Inflammatory macrophage treated with lipopolysaccharide for 4 hours (primary cell): ENCODE measurements around the gene GPHA2.
"Not testable (repeated sequence)": the region's sequence is repeated elsewhere in the genome, so short reads cannot be mapped to it uniquely, and the experiment has no call there.

Experiments
- DNase-seq: peaks from one replicate; pipeline ENCODE4 v3.0.0-alpha.2; 2020

GPHA2 gene, protein sequence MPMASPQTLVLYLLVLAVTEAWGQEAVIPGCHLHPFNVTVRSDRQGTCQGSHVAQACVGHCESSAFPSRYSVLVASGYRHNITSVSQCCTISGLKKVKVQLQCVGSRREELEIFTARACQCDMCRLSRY

DNA sequence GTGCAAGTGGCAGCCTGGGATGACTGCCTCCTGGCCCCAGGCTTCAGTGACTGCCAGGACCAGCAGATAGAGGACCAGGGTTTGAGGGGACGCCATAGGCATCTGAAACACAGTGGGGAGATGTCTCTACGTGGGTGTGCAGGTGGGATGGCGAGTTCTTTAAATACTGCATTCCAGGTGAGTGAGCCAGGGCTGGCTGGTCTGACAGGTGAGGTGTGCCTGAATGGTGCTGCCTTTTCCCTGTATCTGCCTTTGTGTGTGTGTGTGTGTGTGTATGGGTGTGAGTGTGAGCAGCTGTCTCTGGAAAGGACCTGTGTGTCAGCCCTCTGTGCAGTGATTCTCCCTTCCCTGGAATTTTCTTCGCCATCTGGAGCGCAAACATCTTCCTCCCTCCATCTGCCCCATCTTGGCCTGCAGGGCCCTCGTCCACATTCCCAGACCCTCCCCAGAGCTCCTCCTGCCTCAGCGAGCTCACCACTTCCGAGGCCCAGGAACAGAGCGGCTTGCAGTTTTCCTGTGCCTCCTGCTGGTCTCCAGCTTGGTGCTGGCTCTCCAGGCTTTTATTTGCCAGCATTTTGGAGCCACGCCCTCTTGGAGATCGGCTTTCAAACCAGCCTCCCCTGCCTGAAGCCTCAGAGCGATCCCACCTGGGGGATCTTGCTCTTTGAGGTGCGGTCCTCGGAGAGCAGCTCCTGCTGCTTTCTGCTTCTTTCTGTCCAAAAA is at the start of gene GPHA2:
Gene GPHA2, minus strand, starts transcription at position 535 of the 723 bp plus-strand sequence. Its CDS starts 433 bp downstream, at position 102.
- DNase-seq, result no peak

DNA sequence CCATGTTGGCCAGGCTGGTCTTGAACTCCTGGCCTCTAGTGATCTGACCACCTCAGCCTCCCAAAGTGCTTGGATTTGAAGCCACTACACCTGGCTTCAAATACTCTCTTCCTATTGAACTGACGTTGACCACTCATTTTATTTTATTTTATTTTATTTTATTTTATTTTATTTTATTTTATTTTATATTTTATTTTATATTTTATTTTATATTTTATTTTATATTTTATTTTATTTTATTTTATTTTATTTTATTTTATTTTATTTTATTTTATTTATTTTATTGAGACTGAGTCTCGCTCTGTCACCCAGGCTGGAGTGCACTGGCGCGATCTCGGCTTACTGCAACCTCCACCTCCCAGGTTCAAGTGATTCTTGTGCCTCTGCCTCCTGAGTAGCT is 47.6 kb upstream of the GPHA2 start:
- not testable (repeated sequence) for DNase-seq

DNA sequence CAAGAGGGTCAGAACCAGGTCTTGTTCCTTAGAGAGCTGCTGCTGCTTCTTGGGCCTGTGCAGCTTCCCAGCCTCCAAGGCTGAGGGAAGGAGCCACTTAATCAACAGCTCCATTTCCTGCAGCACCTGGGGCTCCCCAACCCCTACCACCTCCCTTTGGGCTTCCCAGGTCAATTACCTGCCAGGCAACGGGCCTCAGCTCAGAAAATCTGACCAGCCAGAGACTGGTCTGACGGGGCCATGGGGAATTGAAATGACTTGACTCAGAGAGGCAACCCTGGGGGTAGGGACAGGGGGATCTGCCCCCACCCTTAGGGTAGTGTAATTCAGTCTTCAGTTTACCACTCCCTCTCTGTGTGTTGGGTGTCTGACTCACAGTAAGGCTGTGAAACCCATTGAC is 41.0 kb upstream of the GPHA2 start:
- DNase-seq, result no peak

DNA sequence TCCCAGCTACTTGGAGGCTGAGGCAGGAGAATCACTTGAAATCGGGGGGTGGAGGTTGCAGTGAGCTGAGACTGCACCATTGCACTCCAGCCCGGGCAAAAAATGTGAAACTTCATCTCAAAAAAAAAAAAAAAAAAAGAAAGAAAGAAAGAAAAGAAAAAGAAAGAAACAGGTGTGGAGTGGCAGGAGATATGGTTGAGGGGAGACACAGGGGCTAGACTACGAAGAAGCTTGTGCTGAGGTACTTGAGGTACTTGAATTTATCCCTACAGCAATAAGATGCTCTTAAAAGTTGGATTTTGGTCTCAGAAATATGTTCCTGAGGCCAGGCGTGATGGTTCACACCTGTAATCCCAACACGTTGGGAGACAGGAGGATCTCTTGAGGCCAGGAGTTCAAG is 38.4 kb upstream of the GPHA2 start:
- DNase-seq, result no peak

DNA sequence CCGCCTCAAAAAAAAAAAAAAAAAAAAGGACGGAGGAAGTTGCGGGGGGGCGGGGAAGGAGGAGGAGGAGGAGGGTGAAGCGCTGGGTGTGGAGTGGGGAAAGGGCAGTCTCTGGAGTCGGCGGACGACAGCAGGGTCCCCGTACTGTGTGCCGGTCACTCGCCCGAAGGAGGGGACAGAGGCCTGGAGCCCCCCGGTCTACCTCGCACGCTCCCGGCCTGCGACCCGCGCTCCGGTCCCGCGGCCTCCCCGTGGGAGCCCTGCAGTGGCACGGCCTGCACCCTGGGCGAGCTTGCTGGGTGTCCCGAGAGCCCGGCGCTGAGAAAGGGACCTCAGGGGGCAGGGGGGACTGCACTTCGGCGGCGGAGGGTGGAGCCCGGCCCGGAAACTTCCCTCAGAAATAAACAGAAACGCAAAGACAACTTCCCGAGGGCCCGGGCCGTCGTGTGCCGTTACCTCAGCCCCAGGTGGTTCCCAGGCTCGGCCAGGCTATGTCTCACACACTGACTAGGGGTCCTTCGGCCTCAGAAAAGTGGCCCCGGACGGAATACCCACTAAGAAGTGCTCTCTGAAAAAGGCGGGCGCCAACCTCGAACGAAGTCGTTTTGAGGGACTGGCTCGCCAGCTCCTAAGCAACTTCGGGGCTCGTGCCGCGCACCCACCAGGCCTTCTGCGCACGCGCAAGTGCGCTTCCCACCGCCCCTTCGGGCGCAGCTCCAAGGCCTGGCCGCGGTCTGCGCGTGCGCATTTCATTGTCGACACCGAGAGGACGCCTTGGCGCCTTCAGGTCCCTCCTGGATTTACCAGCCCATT is 35.9 kb upstream of the GPHA2 start, which contains the start of gene MAJIN:
Gene MAJIN, minus strand, starts transcription at position 688 of the 813 bp plus-strand sequence. CDS start 12,703 bp downstream, outside the sequence.
- peak; percentile 82 for DNase-seq

DNA sequence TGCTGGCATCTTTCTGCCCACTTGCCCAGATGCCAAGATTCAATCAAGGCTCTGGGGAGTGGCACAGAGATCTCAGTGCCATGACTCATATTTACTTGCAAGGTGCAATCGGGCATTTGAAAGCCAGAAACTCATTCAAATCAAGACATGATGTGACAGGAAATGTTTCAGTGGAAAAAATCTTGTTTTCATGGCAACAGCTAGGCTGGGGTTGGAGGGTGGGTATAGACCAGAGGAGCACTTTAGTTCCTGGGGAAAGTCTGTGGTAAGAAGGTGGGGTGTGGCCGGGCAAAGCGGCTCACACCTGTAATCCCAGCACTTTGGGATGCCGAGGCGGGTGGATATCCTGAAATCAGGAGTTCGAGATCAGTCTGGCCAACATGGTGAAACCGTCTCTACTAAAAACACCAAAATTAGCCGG is 35.0 kb upstream of the GPHA2 start:
- DNase-seq, result no peak

DNA sequence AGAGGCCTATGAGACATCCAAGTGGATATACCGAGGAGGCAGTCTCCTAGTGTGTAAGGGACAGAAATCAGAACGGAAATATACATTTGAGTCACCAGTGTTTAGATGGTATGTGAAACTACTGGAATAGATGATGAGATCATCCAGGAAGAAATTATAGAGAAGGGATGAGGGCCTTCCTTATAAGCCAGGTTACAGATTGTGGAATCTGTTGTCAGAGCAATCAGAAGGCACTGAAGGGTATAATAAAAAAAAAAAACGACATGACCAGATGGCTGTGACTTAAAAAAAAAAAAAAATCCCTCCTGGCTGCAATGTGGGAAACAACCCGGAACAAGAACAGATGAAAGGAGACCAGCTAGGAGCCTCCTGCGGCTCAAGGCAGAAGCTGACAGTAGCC is 33.5 kb upstream of the GPHA2 start:
- peak; percentile 12 for DNase-seq

DNA sequence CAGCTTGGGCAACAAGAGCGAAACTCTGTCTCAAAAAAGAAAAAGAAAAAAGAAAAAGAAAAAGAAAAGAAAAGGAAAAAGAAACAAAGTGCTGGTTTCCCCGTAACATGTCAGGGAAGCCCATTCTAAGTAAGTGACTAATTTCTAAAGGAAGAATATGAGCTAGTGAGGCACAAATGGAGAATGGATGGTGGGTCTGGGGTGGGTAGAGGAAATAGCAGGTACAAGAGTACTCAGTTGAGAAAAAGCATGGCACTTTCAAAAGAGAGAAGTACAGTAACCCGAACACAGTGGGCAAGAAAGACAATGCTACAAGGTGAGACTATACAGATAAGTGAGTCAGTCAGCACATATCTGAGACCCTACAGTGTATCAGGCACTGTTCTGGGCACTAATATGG is 31.7 kb upstream of the GPHA2 start:
- DNase-seq, result no peak

DNA sequence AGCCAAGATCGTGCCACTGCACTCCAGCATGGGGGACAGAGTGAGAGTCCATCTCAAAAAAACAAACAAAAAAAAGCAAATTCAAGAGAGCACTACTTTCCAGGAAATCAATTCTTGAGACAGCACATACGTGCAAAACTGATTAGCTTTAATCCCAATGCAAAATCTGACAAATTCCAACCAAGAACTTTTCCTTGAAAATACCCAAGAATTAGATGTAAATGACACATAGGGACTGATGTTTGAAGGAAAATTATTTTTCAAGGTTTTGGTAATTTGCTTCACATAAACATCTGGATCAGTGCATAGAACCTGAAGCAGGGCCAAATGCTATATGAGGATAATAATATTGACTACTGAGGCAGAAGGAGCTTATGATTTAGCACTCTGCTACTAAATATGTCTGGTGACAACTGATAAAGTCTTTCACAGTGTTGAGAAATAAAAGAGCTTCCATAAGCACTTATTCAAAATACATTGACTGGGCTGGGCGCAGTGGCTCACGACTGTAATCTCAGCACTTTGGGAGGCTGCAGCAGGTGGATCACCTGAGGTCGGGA is 27.5 kb upstream of the GPHA2 start:
- DNase-seq, result no peak

DNA sequence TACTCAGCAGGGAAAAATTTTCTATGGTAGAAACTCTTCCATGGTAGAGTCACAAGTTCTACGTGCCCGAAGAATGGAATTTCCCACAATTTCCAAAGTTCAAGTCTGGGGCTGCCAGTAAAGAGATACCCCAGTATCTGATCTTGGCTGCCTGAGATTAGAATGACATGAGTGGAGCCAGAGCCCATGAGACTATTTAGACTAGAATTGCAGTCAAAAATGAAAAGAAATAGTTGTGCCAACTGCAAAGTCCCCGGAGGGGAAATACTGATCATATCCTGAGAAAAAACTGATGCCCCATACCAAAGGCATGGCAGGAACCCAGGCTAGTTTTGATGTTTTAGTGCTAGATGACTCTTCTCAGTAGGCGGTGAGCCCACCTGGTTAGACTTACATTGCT is 25.0 kb upstream of the GPHA2 start:
- DNase-seq, result no peak

DNA sequence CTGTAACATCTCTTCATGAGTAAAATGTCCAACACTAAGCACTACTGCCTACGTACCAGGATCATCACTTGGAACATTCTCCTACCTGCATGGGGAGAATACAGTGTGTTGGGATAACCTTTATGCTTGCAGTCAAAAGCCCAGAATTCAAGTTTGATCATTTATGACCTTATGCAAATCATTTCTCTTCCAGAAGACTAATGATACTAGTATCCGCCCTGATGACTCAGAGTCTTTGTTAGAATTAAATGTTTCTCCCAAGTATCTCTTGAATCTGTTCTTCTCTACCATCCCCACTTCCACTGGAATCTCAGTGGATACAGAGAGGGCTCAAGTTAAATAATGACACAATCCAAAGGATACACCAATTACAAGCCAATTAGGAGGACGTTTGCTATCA is 23.8 kb upstream of the GPHA2 start:
- no peak for DNase-seq

DNA sequence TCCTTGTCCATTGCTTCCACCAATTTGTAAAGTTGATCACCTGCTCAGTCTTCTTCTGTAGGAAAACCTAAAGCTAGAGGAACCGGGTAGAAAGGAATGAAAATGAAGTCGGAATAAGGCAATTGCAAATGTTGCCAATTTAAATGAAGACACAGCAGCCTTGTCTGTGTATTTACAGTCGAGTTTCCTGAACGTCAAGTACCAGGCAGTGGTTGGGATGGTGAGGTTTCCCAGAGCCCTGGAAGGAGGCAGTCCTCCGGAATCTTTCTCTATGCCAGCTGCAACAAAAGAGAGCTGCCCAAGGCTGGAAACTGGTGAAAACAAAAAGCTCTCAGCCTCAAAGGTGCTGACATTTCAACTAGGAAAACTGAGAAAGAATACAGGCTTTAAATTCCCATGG is 18.5 kb upstream of the GPHA2 start:
- no peak for DNase-seq

DNA sequence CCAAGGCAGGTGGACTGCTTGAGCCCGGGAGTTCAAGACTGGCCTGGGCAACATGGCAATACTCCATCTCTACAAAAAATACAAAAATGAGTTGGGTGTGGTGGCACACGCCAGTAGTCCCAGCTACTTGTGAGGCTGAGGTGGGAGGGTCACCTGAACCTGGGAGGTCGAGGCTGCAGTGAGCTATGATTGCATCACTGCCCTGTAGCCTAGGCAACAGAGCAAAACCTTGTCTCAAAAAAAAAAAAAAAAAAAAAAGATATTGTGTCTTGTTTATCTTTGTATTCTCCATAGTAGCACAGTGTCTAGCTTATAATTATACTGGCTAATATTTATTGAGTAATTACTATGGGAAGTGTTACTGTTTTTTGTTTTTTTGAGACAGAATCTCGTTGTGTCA is 15.8 kb upstream of the GPHA2 start:
- DNase-seq, result no peak

DNA sequence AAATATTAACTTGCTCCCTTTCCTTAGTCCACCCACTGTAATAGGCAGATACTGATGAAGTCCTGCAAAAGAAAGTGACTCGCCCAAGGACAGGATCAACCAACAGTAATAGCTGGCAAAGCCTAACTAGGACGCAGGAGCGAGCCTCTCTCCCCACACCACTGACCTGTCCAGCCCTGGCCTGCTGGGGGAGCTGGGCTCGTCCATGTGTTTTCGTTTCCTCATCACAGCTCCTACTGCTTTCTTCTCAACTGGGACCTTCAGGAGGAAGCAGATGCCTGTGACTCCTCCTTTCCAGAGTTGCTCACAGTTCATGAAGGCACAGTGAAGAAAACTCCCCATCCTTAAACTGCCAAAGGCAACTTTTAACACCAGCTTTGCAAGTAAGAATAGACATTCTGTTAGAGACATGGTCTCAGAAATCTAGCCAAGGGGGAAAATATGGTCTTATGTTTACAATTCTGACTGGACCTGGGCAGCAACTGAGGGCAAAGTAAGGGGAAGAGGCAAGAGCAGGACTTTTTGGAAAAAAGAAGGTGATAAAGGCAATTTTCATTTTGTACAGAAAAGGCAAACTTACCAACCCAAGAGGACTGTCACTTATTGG is 11.6 kb upstream of the GPHA2 start:
- DNase-seq, result peak; percentile 51

DNA sequence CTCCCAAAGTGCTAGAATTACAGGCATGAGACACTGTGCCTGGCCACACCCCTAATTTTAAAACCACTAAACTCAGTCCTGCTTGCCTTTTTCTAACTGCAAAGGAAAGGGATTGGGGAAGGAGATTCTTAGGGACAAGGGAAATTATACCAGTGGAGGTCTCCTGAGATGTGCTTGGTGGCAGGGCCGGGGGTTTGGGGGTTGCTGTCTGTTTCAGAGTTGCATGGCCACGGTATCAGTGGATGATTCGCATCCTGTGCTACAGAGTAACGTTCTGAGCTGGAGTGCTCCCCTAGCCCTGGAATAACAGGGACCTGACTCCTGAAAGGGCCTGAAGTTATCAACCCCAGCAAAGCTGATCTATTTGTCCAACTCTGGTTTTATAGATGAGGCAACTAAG is 846 bp upstream of the GPHA2 start:
- DNase-seq, result no peak

DNA sequence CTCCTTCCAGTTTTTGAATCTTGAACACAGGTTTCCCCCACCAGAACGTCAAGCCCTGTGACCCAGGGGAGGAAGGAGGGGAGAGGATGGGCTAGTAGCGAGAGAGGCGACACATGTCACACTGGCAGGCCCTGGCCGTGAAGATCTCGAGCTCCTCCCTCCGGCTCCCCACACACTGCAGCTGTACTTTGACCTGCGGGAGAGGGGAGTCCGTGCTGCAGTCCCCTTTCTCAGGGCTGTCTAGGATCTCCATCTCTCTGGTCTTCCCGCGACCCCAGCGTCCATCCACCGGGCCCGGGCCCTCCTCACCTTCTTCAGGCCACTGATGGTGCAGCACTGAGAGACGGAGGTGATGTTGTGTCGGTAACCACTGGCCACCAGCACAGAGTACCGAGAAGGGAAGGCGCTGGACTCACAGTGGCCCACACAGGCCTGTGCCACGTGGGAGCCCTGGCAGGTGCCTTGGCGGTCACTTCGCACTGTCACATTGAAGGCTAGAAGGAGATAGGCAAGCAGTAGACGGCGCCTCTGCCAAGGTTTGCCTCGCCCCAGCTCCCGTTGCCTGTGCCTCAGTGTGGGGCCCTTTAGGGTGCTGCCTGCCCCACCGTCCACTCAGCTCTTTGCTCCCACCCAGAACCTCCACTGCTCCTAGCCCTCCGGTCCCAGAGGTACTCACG is 873 bp downstream of the GPHA2 start:
- DNase-seq, result no peak

DNA sequence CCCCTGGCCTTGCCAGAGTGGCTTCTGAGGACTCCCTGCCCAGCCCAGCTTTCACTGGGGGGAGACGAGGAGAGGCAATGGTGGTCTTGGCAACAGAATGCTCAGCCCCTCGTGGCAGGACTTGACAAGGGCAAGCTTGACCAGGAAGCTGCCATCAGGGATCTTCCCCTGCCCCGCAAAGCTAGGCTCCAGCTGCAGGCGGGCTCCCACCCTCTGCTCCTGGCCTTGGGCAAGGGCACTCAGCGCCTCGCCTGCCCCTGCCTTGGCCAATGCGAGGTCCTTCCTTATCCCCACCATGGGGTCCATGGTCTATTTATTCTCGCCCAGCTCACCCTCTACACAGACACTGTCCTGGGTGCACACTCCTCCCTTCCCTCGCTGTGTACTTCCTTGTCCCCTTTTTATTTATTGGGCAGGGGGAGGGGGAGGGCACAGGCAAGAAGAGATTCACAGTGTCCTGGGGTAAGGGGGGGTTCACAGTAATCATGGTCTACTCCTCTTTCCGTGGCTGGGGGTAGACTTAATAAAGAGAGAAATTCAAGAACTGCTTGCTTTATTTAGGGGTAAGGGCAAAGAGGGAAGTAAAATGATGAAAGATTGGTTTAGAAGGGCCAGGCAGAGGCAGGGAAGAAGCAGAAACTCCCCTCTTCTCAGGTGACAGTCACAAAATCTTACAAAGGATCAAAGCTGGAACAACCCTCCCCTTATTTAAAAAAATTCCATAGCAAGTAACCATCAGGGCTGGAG is 1.6 kb downstream of the GPHA2 start:
- no peak for DNase-seq

DNA sequence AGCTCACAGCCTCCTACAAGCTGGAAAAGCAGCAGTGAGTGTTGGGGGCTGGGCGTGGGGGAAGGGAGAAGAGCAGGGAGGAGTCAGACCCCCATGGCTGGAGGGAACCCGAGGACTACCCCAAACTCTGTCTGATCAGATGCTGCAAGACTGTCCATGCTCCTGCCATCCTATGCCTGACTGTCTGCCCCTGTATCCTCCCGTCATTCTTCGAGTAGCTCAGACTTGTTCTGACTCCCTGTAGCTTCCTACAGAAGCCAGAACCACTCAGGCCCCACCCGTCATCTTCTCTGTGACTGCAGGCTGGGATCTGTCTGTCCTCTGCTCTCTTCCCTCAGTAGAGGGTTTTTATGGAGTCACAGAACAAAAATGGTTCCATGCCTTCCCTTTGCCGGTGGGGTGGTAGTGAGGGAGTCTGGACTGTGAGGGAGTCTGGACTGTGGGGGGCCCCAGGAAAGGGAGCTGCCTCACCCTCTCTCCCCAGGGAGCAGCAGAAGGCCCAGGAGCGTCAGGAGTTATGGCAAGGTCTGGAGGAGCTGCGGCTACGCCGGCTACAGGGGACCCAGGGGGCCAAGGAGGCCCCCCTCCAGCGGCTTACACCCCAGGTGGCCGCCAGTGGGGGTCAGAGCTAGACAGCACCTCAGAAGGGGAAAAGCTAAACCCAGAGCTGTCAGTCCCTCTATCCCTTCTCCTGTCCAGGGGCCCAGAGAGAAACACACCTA is 2.3 kb downstream of the GPHA2 start:
- DNase-seq, result no peak

DNA sequence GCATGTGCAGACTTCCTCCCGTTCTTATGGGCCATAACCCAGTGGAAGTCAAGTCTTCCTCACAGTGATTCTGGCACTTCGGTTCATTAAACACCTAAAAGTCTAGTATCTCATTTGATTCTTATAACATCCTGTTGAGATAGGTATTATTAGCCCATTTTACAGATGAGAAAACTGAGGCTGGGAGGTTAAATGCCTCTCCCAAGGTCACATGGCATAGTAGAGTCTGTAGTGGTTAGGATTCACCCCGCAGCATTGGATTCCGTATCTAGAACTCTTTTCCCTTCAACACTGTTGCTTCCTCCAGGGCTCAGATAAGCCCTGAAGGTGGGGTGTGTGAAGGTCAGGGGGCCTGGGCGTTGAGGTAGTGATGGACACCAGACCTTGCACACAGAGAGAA is 3.4 kb downstream of the GPHA2 start:
- DNase-seq, result no peak

DNA sequence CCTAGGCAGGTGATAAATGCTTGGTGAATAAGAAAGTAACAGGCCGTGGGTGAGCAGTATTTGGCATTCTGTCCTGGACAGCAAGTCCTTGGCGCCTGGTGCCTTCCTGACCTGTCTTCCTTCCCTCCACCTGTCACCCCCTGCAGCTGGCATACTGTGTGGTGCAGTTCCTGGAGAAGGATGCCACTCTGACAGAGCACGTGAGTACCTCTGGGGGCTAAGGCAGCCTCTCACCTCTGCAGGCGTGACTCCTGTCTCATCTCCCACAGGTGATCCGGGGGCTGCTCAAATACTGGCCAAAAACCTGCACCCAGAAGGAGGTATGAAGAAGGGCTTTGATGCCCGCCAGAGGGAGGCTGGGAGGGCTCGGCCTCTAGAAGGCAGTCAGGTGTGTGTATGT is 4.4 kb downstream of the GPHA2 start:
- DNase-seq, result no peak

DNA sequence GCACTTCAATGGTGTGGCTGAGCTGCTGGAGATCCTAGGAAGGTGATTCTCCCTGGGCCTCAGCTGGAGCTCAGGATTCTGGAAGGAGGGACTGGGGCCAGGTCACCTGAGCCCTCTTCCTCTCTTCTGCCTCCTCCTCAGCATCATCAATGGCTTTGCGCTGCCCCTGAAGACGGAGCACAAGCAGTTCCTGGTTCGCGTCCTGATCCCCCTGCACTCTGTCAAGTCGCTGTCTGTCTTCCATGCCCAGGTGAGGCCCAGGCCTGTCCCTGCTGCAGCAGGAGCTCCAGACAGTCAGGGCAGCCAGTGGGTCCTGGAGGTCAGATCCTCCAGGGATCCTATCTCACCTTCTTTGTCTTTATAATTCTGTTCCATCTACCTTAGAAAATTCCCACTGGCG is 5.4 kb downstream of the GPHA2 start:
- DNase-seq, result no peak
